H9 (cell line): ENCODE data around the gene CDC37L1. TPM values are rescaled to one million over a fixed set of nuclear protein-coding genes. Genes with fewer than 3 reads are reported as not detected.

ENCODE experiments used
- DNase-seq: peaks from one replicate; pipeline ENCODE4 v3.0.0-alpha.2; 2017
- H2AFZ ChIP-seq: one replicate; pipeline ENCODE4 v1.6.1; 2013; ENCODE audit warnings: mild to moderate bottlenecking, low read length, control low read depth, moderate library complexity
- H2AK5ac ChIP-seq: 2 replicates; pipeline ENCODE4 v1.6.1; 2013; ENCODE audit warnings: low read length, control low read depth, mixed read lengths; ENCODE audit not compliant: insufficient read length
- H2BK120ac ChIP-seq: one replicate; pipeline ENCODE4 v1.6.1; 2013; ENCODE audit warnings: low read depth, mild to moderate bottlenecking, low read length, control low read depth, inconsistent platforms; ENCODE audit not compliant: poor library complexity, severe bottlenecking
- H2BK12ac ChIP-seq: 2 replicates; pipeline ENCODE4 v1.6.1; 2013; ENCODE audit warnings: low read length, control low read depth, mixed read lengths, low read depth; ENCODE audit not compliant: insufficient read length
- H2BK15ac ChIP-seq: 2 replicates; pipeline ENCODE4 v1.6.1; 2013; ENCODE audit warnings: low read depth, low read length, control low read depth
- H2BK20ac ChIP-seq: one replicate; pipeline ENCODE4 v1.6.1; 2013; ENCODE audit warnings: low read depth, mild to moderate bottlenecking, low read length, control low read depth, inconsistent platforms; ENCODE audit not compliant: poor library complexity, severe bottlenecking
- H2BK5ac ChIP-seq: 2 replicates; pipeline ENCODE4 v1.6.1; 2013; ENCODE audit warnings: low read length, control low read depth, mixed read lengths; ENCODE audit not compliant: insufficient read length
- H3K14ac ChIP-seq: 2 replicates; pipeline ENCODE4 v1.6.1; 2013; ENCODE audit warnings: low read length, control low read depth; ENCODE audit not compliant: insufficient read depth
- H3K18ac ChIP-seq: 2 replicates; pipeline ENCODE4 v1.6.1; 2013; ENCODE audit warnings: low read depth, mild to moderate bottlenecking, mixed read lengths, low read length, control low read depth; ENCODE audit not compliant: insufficient read length
- H3K23ac ChIP-seq: 2 replicates; pipeline ENCODE4 v1.6.1; 2013; ENCODE audit warnings: low read length, control low read depth, mixed read lengths, low read depth; ENCODE audit not compliant: insufficient read length
- H3K23me2 ChIP-seq: 2 replicates; pipeline ENCODE4 v1.6.1; 2013; ENCODE audit warnings: low read depth, mild to moderate bottlenecking, mixed read lengths, low read length, control low read depth; ENCODE audit not compliant: insufficient read length, poor library complexity, severe bottlenecking
- H3K27ac ChIP-seq: 2 replicates; pipeline ENCODE4 v1.5.1; 2013; ENCODE audit warnings: low read length, control low read depth, mixed read lengths, low read depth; ENCODE audit not compliant: insufficient read length
- H3K27me3 ChIP-seq: 2 replicates; pipeline ENCODE4 v1.6.1; 2013; ENCODE audit warnings: low read length, control low read depth, inconsistent platforms; ENCODE audit not compliant: insufficient read depth
- H3K4ac ChIP-seq: 2 replicates; pipeline ENCODE4 v1.6.1; 2013; ENCODE audit warnings: low read depth, mild to moderate bottlenecking, control low read depth, inconsistent platforms, low read length, moderate library complexity
- H3K4me1 ChIP-seq: 2 replicates; pipeline ENCODE4 v1.6.1; 2013; ENCODE audit warnings: low read length, control low read depth, inconsistent platforms; ENCODE audit not compliant: insufficient read depth
- H3K4me2 ChIP-seq: 2 replicates; pipeline ENCODE4 v1.6.1; 2013; ENCODE audit warnings: low read length, control low read depth, mixed read lengths; ENCODE audit not compliant: insufficient read length, insufficient read depth
- H3K56ac ChIP-seq: 2 replicates; pipeline ENCODE4 v1.6.1; 2013; ENCODE audit warnings: low read depth, mild to moderate bottlenecking, mixed read lengths, low read length, control low read depth; ENCODE audit not compliant: insufficient read length
- H3K79me1 ChIP-seq: 2 replicates; pipeline ENCODE4 v1.6.1; 2013; ENCODE audit warnings: low read depth, mild to moderate bottlenecking, moderate library complexity, low read length, control low read depth, inconsistent platforms; ENCODE audit not compliant: insufficient read depth, poor library complexity, severe bottlenecking
- H3K79me2 ChIP-seq: 2 replicates; pipeline ENCODE4 v1.6.1; 2013; ENCODE audit warnings: low read length, control low read depth, inconsistent platforms; ENCODE audit not compliant: insufficient read depth
- H3K9ac ChIP-seq: 2 replicates; pipeline ENCODE4 v1.6.1; 2013; ENCODE audit warnings: low read length, control low read depth, mixed read lengths; ENCODE audit not compliant: insufficient read length; ENCODE audit errors: extremely low read depth
- H3K9me3 ChIP-seq: one replicate; pipeline ENCODE4 v1.6.1; 2013; ENCODE audit warnings: low read depth, low read length, inconsistent platforms; ENCODE audit not compliant: control insufficient read depth
- H3T11ph ChIP-seq: one replicate; pipeline ENCODE4 v1.6.1; 2013; ENCODE audit warnings: mild to moderate bottlenecking, low read length, control low read depth, inconsistent platforms
- H4K20me1 ChIP-seq: one replicate; pipeline ENCODE4 v1.6.1; 2013; ENCODE audit not compliant: control insufficient read depth, insufficient read length, insufficient read depth
- H4K5ac ChIP-seq: 2 replicates; pipeline ENCODE4 v1.6.1; 2013; ENCODE audit warnings: low read depth, mild to moderate bottlenecking, mixed read lengths, low read length, control low read depth; ENCODE audit not compliant: insufficient read length
- H4K8ac ChIP-seq: replicated peaks from 2 replicates; pipeline ENCODE4 v1.6.1; 2013; ENCODE audit warnings: low read length, control low read depth, mixed read lengths, low read depth; ENCODE audit not compliant: insufficient read length
- H4K91ac ChIP-seq: 2 replicates; pipeline ENCODE4 v1.6.1; 2013; ENCODE audit warnings: low read depth, mild to moderate bottlenecking, moderate library complexity, mixed read lengths, low read length, control low read depth; ENCODE audit not compliant: insufficient read length
- H3K27ac Mint-ChIP-seq, 3 experiments: 2 replicates in 2 of 3; 3 replicates in 1 of 3; pipeline ENCODE4 v1.8.0; 2020 to 2021; ENCODE audit warnings: mixed read lengths in 3 of 3, mild to moderate bottlenecking in 1 of 3, moderate library complexity in 1 of 3
- H3K27me3 Mint-ChIP-seq: 2 replicates; pipeline ENCODE4 v1.8.0; 2021; ENCODE audit warnings: low read depth, mild to moderate bottlenecking, moderate library complexity, mixed read lengths
- H3K36me3 Mint-ChIP-seq, 3 experiments: 2 replicates in 2 of 3; 3 replicates in 1 of 3; pipeline ENCODE4 v1.8.0; 2020 to 2021; ENCODE audit warnings: low read depth in 3 of 3, mixed read lengths in 3 of 3; ENCODE audit not compliant: insufficient read depth in 1 of 3
- H3K4me1 Mint-ChIP-seq, 2 experiments: 2 replicates each; pipeline ENCODE4 v1.8.0; 2020; ENCODE audit warnings: mixed read lengths in 2 of 2
- H3K4me3 Mint-ChIP-seq, 2 experiments: 2 replicates in 1 of 2; 3 replicates in 1 of 2; pipeline ENCODE4 v1.8.0; 2020 to 2021; ENCODE audit warnings: mild to moderate bottlenecking in 2 of 2, mixed read lengths in 2 of 2, moderate library complexity in 1 of 2
- H3K9me3 Mint-ChIP-seq, 2 experiments: 2 replicates in 1 of 2; 3 replicates in 1 of 2; pipeline ENCODE4 v1.8.0; 2020; ENCODE audit warnings: mild to moderate bottlenecking in 2 of 2, mixed read lengths in 2 of 2, moderate library complexity in 1 of 2
- WGBS: extraction: QIAGEN DNeasy Blood & Tissue Kit; methylation state at CpG from one replicate; pipeline ENCODE4 v1.1.7; 2013; ENCODE audit warnings: missing lambda C conversion rate, low lambda C conversion rate, mixed read lengths; ENCODE audit not compliant: insufficient read length; ENCODE audit errors: extremely low coverage; 5-methylcytosine and 5-hydroxymethylcytosine counted together
- total RNA-seq: library from RNA; stranded (reverse); gene quantifications from 2 replicates; pipeline ENCODE4 v1.2.1, GENCODE V29; 2021
- TF ChIP-seq, protein P1 (sequence below): fragments of 200-600 bp; sonication (generic); conservative IDR thresholded peaks from 3 replicates; pipeline ENCODE4 v1.8.0; 2021; ENCODE audit warnings: antibody characterized with exemption, mild to moderate bottlenecking

The CDC37L1 gene
- total RNA-seq, 1 experiment from 2014 or later, result 17.6 TPM

DNA sequence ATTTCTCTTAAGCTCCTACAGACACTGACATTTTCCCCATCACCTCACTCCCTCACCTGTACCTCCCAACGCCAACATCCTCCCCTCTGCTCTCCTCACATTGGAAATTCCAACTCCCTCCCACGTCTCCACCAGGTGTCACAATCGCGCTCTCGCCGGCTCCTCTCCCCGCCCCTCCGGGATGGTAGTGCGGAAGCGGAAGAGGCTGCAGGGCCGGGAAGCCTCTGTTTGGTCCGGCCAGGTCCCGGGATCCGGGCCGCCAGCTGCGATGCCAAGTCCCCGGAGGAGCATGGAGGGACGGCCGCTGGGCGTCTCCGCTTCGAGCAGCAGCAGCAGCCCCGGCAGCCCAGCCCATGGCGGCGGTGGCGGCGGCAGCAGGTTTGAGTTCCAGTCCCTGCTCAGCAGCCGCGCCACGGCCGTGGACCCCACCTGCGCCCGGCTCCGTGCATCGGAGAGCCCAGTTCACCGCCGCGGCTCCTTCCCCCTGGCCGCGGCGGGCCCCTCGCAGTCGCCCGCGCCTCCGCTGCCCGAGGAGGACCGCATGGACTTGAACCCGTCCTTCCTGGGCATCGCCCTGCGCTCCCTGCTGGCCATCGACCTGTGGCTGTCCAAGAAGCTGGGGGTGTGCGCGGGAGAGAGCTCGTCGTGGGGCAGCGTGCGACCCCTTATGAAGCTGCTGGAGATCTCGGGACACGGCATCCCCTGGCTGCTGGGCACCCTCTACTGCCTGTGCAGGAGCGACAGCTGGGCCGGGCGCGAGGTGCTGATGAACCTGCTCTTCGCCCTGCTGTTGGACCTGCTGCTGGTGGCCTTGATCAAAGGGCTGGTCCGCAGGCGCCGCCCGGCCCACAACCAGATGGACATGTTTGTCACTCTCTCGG, 17.0 kb upstream of the CDC37L1 start, which contains the start of gene PLPP6:
Gene PLPP6, plus strand, starts transcription at position 187 of the 881 bp plus-strand sequence. Its CDS starts 82 bp downstream, at position 269.
- peaks cover 5% of the 10 kb centered on the region; the same call in 1 of the 2 replicates for H3K27me3 Mint-ChIP-seq
- no peak within 1 kb of the TSS for H2BK120ac ChIP-seq
- H3K4me1 ChIP-seq, result peaks cover 11% of the 10 kb centered on the region

More for the DNA sequence above, 17.0 kb upstream of the CDC37L1 start, which contains the start of gene PLPP6:
- no peak within 1 kb of the TSS for H4K5ac ChIP-seq
- H2AFZ ChIP-seq, result peak within 1 kb of the TSS; percentile 14
- H3K4me1 Mint-ChIP-seq, result peaks cover 51 to 55% of the 10 kb centered on the region in 2 experiments
- no peak within 1 kb of the TSS for H3T11ph ChIP-seq
- no peak within 1 kb of the TSS for H4K8ac ChIP-seq
- TF ChIP-seq, protein P1, sequence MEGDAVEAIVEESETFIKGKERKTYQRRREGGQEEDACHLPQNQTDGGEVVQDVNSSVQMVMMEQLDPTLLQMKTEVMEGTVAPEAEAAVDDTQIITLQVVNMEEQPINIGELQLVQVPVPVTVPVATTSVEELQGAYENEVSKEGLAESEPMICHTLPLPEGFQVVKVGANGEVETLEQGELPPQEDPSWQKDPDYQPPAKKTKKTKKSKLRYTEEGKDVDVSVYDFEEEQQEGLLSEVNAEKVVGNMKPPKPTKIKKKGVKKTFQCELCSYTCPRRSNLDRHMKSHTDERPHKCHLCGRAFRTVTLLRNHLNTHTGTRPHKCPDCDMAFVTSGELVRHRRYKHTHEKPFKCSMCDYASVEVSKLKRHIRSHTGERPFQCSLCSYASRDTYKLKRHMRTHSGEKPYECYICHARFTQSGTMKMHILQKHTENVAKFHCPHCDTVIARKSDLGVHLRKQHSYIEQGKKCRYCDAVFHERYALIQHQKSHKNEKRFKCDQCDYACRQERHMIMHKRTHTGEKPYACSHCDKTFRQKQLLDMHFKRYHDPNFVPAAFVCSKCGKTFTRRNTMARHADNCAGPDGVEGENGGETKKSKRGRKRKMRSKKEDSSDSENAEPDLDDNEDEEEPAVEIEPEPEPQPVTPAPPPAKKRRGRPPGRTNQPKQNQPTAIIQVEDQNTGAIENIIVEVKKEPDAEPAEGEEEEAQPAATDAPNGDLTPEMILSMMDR, result peak; percentile 52
- H3K14ac ChIP-seq, result peak within 1 kb of the TSS; percentile 62
- H4K20me1 ChIP-seq, result peaks cover 3% of the 10 kb centered on the region
- H3K23ac ChIP-seq, result no peak within 1 kb of the TSS
- H3K9ac ChIP-seq, result peak within 1 kb of the TSS; percentile 12
- H3K79me1 ChIP-seq, result no peaks in the 10 kb centered on the region
- no peak within 1 kb of the TSS for H2BK15ac ChIP-seq
- H3K4me3 Mint-ChIP-seq, result peak within 1 kb of the TSS; percentile 80 to 89
- H3K27me3 ChIP-seq, result no peaks in the 10 kb centered on the region
- no peak within 1 kb of the TSS for H4K91ac ChIP-seq
- no CpG with 5 or more reads among the region's 70 CpGs for WGBS
- peaks cover 2% of the 10 kb centered on the region in 2 experiments; a peak in 2 of 5 replicates for H3K9me3 Mint-ChIP-seq
- H2AK5ac ChIP-seq, result no peak within 1 kb of the TSS
- DNase-seq, result peak; percentile 95
- peak within 1 kb of the TSS; percentile 56 for H3K18ac ChIP-seq
- peaks cover 4% of the 10 kb centered on the region for H3K23me2 ChIP-seq
- no peak within 1 kb of the TSS for H2BK5ac ChIP-seq
- peak within 1 kb of the TSS; percentile 46 for H3K4me2 ChIP-seq
- H3K27ac Mint-ChIP-seq, result peak within 1 kb of the TSS; percentile 90 to 97 (median 96)
- H3K9me3 ChIP-seq, result no peaks in the 10 kb centered on the region
- no peaks in the 10 kb centered on the region; the same call in 1 of the 2 replicates for H3K79me2 ChIP-seq
- no peak within 1 kb of the TSS for H2BK20ac ChIP-seq
- no peak within 1 kb of the TSS for H3K4ac ChIP-seq
- H3K27ac ChIP-seq, result no peak within 1 kb of the TSS
- H3K36me3 Mint-ChIP-seq, result peaks cover 0 to 5% (median 0%) of the 10 kb centered on the region in 3 experiments; a peak in 2 of 7 replicates
- no peak within 1 kb of the TSS for H2BK12ac ChIP-seq
- no peak within 1 kb of the TSS for H3K56ac ChIP-seq
